Posterior cingulate gyrus (tissue), 11 donors: ENCODE results near the gene MTCL1.

Source experiments
- DNase-seq, 10 donors: peaks; one replicate each; pipeline versions ENCODE4 v3.0.0 to v3.0.0-alpha.2; 2020 to 2021; ENCODE audit warnings: mixed read lengths in 3 of 10
- intact Hi-C: fragments of 100-400 bp; cut with DNase I; formaldehyde crosslinking; loops from one replicate; pipeline ENCODE4 v1.15.1; 2023

The MTCL1 gene

GRCh38 chr18:8847900-8848299 is 142.5 kb downstream of the MTCL1 start:
- intact Hi-C loops: no loop called here
- no peak for DNase-seq

- intact Hi-C loops: no loop called here
- no peak for DNase-seq
Measured at GRCh38 chr18:8848541-8848940, 143.2 kb downstream of the MTCL1 start.

GRCh38 chr18:8849696-8850095 is 144.3 kb downstream of the MTCL1 start:
- DNase-seq: no peak
- intact Hi-C loops: no loop called here

GRCh38 chr18:8851659-8852058 is 146.3 kb downstream of the MTCL1 start:
- intact Hi-C loops: no loop called here
- no peak for DNase-seq

GRCh38 chr18:8854550-8854949 is 149.2 kb downstream of the MTCL1 start:
- no peak for DNase-seq
- intact Hi-C loops: no loop called here

- no peak for DNase-seq
- intact Hi-C loops: no loop called here
Measured at GRCh38 chr18:8854962-8855361, 149.6 kb downstream of the MTCL1 start.

- no peak for DNase-seq
- intact Hi-C loops: no loop called here
Measured at GRCh38 chr18:8856212-8856611, 150.9 kb downstream of the MTCL1 start.

- DNase-seq: peak in 1 of 10 donors; percentile 15
- intact Hi-C loops: no loop called here
Measured at GRCh38 chr18:8856769-8857393, 151.5 kb downstream of the MTCL1 start.

GRCh38 chr18:8857806-8858205 is 152.4 kb downstream of the MTCL1 start:
- intact Hi-C loops: no loop called here
- DNase-seq: no peak

- intact Hi-C loops: no loop called here
- DNase-seq: no peak
Measured at GRCh38 chr18:8858888-8859511, 153.6 kb downstream of the MTCL1 start.

GRCh38 chr18:8860845-8861642 is 155.7 kb downstream of the MTCL1 start:
- intact Hi-C loops: no loop called here
- no peak for DNase-seq

GRCh38 chr18:8863427-8863826 is 158.1 kb downstream of the MTCL1 start:
- intact Hi-C loops: no loop called here
- DNase-seq: peak in 1 of 10 donors; percentile 88

- intact Hi-C loops: no loop called here
- DNase-seq: no peak
Measured at GRCh38 chr18:8865934-8866333, 160.6 kb downstream of the MTCL1 start.

GRCh38 chr18:8866679-8867078 is 161.3 kb downstream of the MTCL1 start:
- intact Hi-C loops: no loop called here
- no peak for DNase-seq

GRCh38 chr18:8868276-8868675 is 162.9 kb downstream of the MTCL1 start:
- intact Hi-C loops: no loop called here

GRCh38 chr18:8868779-8869415 is 163.5 kb downstream of the MTCL1 start:
- intact Hi-C loops: no loop called here
- no peak for DNase-seq

More at GRCh38 chr18:8868276-8868675, 162.9 kb downstream of the MTCL1 start:
- no peak for DNase-seq

- intact Hi-C loops: no loop called here
- no peak for DNase-seq
Measured at GRCh38 chr18:8869696-8870095, 164.3 kb downstream of the MTCL1 start.

- DNase-seq: peak in 5 of 10 donors; percentile 17 to 84 (median 59)
- intact Hi-C loops: no loop called here
Measured at GRCh38 chr18:8870528-8870927, 165.2 kb downstream of the MTCL1 start.

GRCh38 chr18:8871489-8871888 is 166.1 kb downstream of the MTCL1 start:
- DNase-seq: peak in 1 of 10 donors; percentile 59
- intact Hi-C loops: no loop called here

- DNase-seq: no peak
- intact Hi-C loops: no loop called here
Measured at GRCh38 chr18:8874872-8875271, 169.5 kb downstream of the MTCL1 start.

- DNase-seq: no peak
- intact Hi-C loops: no loop called here
Measured at GRCh38 chr18:8876887-8877286, 171.5 kb downstream of the MTCL1 start.
